GM12878 (cell line): ENCODE measurements around the gene EIF3D. TPM values are rescaled to one million over a fixed set of nuclear protein-coding genes. Genes with fewer than 3 reads are reported as not detected.

Experiments
- CHD1 ChIP-seq: IDR thresholded peaks from 2 replicates; pipeline ENCODE4 v1.6.1; 2012; ENCODE audit warnings: low read depth, low read length, improper control_type of control experiment
- GATAD2B ChIP-seq: fragments of 450-650 bp; conservative IDR thresholded peaks from 2 replicates; pipeline ENCODE4 v1.6.1; 2017; ENCODE audit warnings: low read depth, mild to moderate bottlenecking, moderate library complexity
- HDAC6 ChIP-seq: fragments of 200-600 bp; sonication (generic); IDR thresholded peaks from one replicate; pipeline ENCODE4 v1.8.0; 2017; ENCODE audit warnings: antibody characterized with exemption; ENCODE audit not compliant: unreplicated experiment
- NFIC ChIP-seq: IDR thresholded peaks from 2 replicates; pipeline ENCODE4 v1.6.1; 2012; ENCODE audit warnings: low read depth, mild to moderate bottlenecking, inconsistent platforms, low read length, moderate library complexity
- NFXL1 ChIP-seq: fragments of 450-650 bp; IDR thresholded peaks from 2 replicates; pipeline ENCODE4 v1.6.1; 2017; ENCODE audit warnings: antibody characterized with exemption, mild to moderate bottlenecking, borderline replicate concordance
- PML ChIP-seq: IDR thresholded peaks from 2 replicates; pipeline ENCODE4 v1.6.1; 2012; ENCODE audit warnings: low read length, inconsistent platforms
- TARDBP ChIP-seq: IDR thresholded peaks from 2 replicates; pipeline ENCODE4 v1.6.1; 2016; ENCODE audit warnings: borderline replicate concordance
- ZBTB11 ChIP-seq: fragments of 450-650 bp; formaldehyde crosslinking; IDR thresholded peaks from 2 replicates; pipeline ENCODE4 v1.5.0; 2022; ENCODE audit warnings: mild to moderate bottlenecking, missing genetic modification characterization
- ZBTB4 ChIP-seq: fragments of 450-650 bp; formaldehyde crosslinking; IDR thresholded peaks from 2 replicates; pipeline ENCODE4 v1.4.0; 2022; ENCODE audit warnings: mild to moderate bottlenecking, moderate library complexity
- polyA plus RNA-seq, 11 experiments: library from polyadenylated mRNA; depleted of rRNA in 4 of 11; unstranded in 6 of 11; stranded (reverse) in 5 of 11; fragments of >200 nt; fragmentation: Nextera tagmentation in 4 of 11; fragmentation: Illumina TruSeq in 1 of 11; extraction: Ambion mirVana in 4 of 11; extraction: Trizol in 1 of 11; gene quantifications; 1 replicate in 1 of 11; 2 replicates in 10 of 11; pipeline versions ENCODE4 v1.2.1 to v1.2.3, GENCODE V29; 2011 to 2016; ENCODE audit warnings: inconsistent platforms in 2 of 11, missing spikeins in 2 of 11, low read depth in 1 of 11
- total RNA-seq, 4 experiments: library from RNA; depleted of rRNA in 3 of 4; stranded (reverse); fragments of >200 nt in 3 of 4; fragmentation: Illumina TruSeq in 1 of 4; extraction: Trizol in 1 of 4; gene quantifications; 2 replicates each; pipeline versions ENCODE4 v1.2.1 to v1.2.3, GENCODE V29; 2013 to 2021
- TF ChIP-seq, protein P1 (sequence below): fragments of 450-650 bp; IDR thresholded peaks from 2 replicates; pipeline ENCODE4 v1.6.1; 2017; ENCODE audit warnings: mild to moderate bottlenecking, moderate library complexity
- TF ChIP-seq, protein P2 (sequence below): IDR thresholded peaks from 2 replicates; pipeline ENCODE4 v1.6.1; 2011; ENCODE audit warnings: borderline replicate concordance, low read depth, mild to moderate bottlenecking, moderate library complexity, low read length; ENCODE audit not compliant: insufficient read depth, poor library complexity, severe bottlenecking
- TF ChIP-seq, protein P3 (sequence below): fragments of 450-650 bp; IDR thresholded peaks from 2 replicates; pipeline ENCODE4 v1.6.1; 2017; ENCODE audit warnings: antibody characterized with exemption, mild to moderate bottlenecking, moderate library complexity

The EIF3D gene
- total and polyA plus RNA-seq, 10 of the 15 experiments (the other 5 are each of a cell fraction or from before 2014, with no cell fraction given): 240 to 558 (median 420) TPM

DNA sequence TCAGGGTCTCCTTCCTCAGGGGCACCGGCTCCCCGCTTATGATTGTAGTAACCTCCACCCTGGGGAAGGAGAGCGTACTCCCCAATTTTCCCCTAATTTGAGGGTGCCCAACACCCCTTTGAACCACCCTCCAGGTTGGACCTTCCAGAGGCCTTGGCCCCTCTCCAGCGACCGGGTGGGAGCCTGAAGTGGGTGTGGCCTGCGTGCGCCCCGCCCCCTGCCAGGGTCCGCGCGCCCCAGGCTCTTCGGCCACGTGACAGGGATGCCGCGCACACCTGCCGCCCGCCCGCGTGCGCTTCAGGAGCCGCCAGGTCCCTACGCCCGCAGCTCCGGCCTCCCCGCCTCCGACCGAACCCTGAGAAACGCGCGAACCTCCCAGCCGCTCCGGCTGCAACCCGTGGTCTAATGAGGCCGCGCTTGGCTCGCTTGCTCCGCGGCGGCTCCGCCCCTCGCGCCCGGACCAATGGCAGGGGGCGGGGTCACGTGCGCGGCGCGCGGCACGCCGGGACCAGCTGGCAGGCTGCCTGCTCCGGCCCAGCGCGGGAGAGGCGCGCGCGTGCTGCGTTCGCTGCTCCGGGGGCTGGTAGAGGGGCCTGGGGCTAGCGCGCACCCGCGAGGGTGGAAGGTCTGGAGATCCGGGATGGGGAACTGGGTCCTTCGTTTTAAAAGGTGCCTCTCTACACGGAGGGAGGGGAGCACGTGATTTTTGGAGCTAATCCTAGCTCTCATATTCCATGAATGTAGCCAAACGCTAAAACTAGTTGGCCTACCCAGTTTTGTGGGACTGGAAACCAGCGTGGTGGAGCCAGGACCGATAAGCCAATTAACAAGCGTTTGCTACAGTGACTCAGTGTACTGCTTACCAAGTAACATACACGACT lies 22.1 kb downstream of the EIF3D start, which contains the start of gene FOXRED2 (continued):
- TF ChIP-seq ZBTB11 (CRISPR knock-in tag): no peak
- TF ChIP-seq, protein P1, sequence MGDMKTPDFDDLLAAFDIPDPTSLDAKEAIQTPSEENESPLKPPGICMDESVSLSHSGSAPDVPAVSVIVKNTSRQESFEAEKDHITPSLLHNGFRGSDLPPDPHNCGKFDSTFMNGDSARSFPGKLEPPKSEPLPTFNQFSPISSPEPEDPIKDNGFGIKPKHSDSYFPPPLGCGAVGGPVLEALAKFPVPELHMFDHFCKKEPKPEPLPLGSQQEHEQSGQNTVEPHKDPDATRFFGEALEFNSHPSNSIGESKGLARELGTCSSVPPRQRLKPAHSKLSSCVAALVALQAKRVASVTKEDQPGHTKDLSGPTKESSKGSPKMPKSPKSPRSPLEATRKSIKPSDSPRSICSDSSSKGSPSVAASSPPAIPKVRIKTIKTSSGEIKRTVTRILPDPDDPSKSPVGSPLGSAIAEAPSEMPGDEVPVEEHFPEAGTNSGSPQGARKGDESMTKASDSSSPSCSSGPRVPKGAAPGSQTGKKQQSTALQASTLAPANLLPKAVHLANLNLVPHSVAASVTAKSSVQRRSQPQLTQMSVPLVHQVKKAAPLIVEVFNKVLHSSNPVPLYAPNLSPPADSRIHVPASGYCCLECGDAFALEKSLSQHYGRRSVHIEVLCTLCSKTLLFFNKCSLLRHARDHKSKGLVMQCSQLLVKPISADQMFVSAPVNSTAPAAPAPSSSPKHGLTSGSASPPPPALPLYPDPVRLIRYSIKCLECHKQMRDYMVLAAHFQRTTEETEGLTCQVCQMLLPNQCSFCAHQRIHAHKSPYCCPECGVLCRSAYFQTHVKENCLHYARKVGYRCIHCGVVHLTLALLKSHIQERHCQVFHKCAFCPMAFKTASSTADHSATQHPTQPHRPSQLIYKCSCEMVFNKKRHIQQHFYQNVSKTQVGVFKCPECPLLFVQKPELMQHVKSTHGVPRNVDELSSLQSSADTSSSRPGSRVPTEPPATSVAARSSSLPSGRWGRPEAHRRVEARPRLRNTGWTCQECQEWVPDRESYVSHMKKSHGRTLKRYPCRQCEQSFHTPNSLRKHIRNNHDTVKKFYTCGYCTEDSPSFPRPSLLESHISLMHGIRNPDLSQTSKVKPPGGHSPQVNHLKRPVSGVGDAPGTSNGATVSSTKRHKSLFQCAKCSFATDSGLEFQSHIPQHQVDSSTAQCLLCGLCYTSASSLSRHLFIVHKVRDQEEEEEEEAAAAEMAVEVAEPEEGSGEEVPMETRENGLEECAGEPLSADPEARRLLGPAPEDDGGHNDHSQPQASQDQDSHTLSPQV: peak; percentile 74; the same call in 1 of the 2 replicates
- TF ChIP-seq TARDBP: no peak; the same call in 1 of the 2 replicates
- TF ChIP-seq, protein P2, sequence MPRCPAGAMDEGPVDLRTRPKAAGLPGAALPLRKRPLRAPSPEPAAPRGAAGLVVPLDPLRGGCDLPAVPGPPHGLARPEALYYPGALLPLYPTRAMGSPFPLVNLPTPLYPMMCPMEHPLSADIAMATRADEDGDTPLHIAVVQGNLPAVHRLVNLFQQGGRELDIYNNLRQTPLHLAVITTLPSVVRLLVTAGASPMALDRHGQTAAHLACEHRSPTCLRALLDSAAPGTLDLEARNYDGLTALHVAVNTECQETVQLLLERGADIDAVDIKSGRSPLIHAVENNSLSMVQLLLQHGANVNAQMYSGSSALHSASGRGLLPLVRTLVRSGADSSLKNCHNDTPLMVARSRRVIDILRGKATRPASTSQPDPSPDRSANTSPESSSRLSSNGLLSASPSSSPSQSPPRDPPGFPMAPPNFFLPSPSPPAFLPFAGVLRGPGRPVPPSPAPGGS: no peak
- TF ChIP-seq, protein P3, sequence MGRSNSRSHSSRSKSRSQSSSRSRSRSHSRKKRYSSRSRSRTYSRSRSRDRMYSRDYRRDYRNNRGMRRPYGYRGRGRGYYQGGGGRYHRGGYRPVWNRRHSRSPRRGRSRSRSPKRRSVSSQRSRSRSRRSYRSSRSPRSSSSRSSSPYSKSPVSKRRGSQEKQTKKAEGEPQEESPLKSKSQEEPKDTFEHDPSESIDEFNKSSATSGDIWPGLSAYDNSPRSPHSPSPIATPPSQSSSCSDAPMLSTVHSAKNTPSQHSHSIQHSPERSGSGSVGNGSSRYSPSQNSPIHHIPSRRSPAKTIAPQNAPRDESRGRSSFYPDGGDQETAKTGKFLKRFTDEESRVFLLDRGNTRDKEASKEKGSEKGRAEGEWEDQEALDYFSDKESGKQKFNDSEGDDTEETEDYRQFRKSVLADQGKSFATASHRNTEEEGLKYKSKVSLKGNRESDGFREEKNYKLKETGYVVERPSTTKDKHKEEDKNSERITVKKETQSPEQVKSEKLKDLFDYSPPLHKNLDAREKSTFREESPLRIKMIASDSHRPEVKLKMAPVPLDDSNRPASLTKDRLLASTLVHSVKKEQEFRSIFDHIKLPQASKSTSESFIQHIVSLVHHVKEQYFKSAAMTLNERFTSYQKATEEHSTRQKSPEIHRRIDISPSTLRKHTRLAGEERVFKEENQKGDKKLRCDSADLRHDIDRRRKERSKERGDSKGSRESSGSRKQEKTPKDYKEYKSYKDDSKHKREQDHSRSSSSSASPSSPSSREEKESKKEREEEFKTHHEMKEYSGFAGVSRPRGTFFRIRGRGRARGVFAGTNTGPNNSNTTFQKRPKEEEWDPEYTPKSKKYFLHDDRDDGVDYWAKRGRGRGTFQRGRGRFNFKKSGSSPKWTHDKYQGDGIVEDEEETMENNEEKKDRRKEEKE: peak; percentile 54; the same call in 1 of the 2 replicates
- no peak for TF ChIP-seq ZBTB4
- TF ChIP-seq HDAC6: no peak
- 0 out of 2 replicates have a peak, but pooled peaks have one; percentile 56 for TF ChIP-seq GATAD2B
- TF ChIP-seq PML: no peak
- no peak for TF ChIP-seq NFIC
- TF ChIP-seq CHD1: no peak
- TF ChIP-seq NFXL1: no peak
